A673 (cell line): ENCODE measurements around the gene EPN2. TPM values are rescaled to one million over a fixed set of nuclear protein-coding genes. Genes with fewer than 3 reads are reported as not detected.
"Not testable (repeated sequence)": the region's sequence is repeated elsewhere in the genome, so short reads cannot be mapped to it uniquely, and the experiment has no call there.

ENCODE experiments used
- BruUV-seq: library from RNA; stranded (reverse); fragments of 400-500 nt; replicated peaks from 2 replicates; lab custom pipeline; 2021; lab: Mats Ljungman, UMichigan
- CTCF ChIA-PET: fragments of 300-600 bp; sonication (Branson Sonifier 250); formaldehyde crosslinking; loops from one replicate; lab custom pipeline; 2022; ENCODE audit warnings: antibody characterized with exemption; lab: Charles Lee
- POLR2A ChIA-PET: fragments of 300-600 bp; sonication (Branson Sonifier 250); formaldehyde crosslinking; loops from one replicate; lab custom pipeline; 2022; ENCODE audit warnings: antibody characterized with exemption; ENCODE audit not compliant: low non-redundant PET; lab: Charles Lee
- DNase-seq: peaks from one replicate; pipeline ENCODE4 v3.0.0-alpha.2; 2015; ENCODE audit warnings: low spot score
- H3K27ac ChIP-seq: fragments of 200-600 bp; sonication (generic); 2 replicates; pipeline ENCODE4 v1.5.1; 2016; ENCODE audit warnings: mixed run types, low read depth, mild to moderate bottlenecking, mixed read lengths, antibody characterized with exemption, low read length; ENCODE audit not compliant: poor library complexity, severe bottlenecking
- H3K27me3 ChIP-seq: fragments of 200-600 bp; sonication (generic); replicated peaks from 2 replicates; pipeline ENCODE4 v1.6.1; 2017; ENCODE audit warnings: mixed run types, low read depth, mild to moderate bottlenecking, mixed read lengths, antibody characterized with exemption, low read length; ENCODE audit not compliant: insufficient read depth, poor library complexity
- H3K36me3 ChIP-seq: fragments of 200-600 bp; sonication (generic); 2 replicates; pipeline ENCODE4 v1.6.1; 2016; ENCODE audit warnings: mixed run types, mild to moderate bottlenecking, mixed read lengths, antibody characterized with exemption, low read length; ENCODE audit not compliant: insufficient read depth, poor library complexity, severe bottlenecking
- H3K4me1 ChIP-seq: fragments of 200-600 bp; sonication (generic); 2 replicates; pipeline ENCODE4 v1.6.1; 2017; ENCODE audit warnings: mixed run types, mild to moderate bottlenecking, mixed read lengths, antibody characterized with exemption, low read length; ENCODE audit not compliant: insufficient read depth, poor library complexity, severe bottlenecking
- H3K4me3 ChIP-seq: fragments of 200-600 bp; sonication (generic); 2 replicates; pipeline ENCODE4 v1.5.1; 2016; ENCODE audit warnings: low read depth, mixed run types, mild to moderate bottlenecking, mixed read lengths, low read length; ENCODE audit not compliant: poor library complexity, severe bottlenecking
- H3K9me3 ChIP-seq: fragments of 200-600 bp; sonication (generic); 2 replicates; pipeline ENCODE4 v1.6.1; 2016; ENCODE audit warnings: mixed run types, low read depth, mild to moderate bottlenecking, mixed read lengths, antibody characterized with exemption, low read length; ENCODE audit not compliant: poor library complexity, severe bottlenecking
- EZH2 ChIP-seq: fragments of 200-600 bp; sonication (generic); IDR thresholded peaks from 2 replicates; pipeline ENCODE4 v1.6.1; 2017; ENCODE audit warnings: borderline replicate concordance, low read depth, mild to moderate bottlenecking, mixed read lengths, antibody characterized with exemption, low read length; ENCODE audit not compliant: poor library complexity, severe bottlenecking
- intact Hi-C: fragments of 100-400 bp; cut with micrococcal nuclease; formaldehyde crosslinking; loops from one replicate; pipeline ENCODE4 v1.10.0; 2022; ENCODE audit not compliant: unreplicated experiment
- total RNA-seq: library from RNA; stranded (reverse); gene quantifications from 2 replicates; pipeline ENCODE4 v1.2.3, GENCODE V29; 2021
- TF ChIP-seq, protein P1 (sequence below): fragments of 300-800, 200-600 bp; sonication (generic); conservative IDR thresholded peaks from 2 replicates; pipeline ENCODE4 v1.5.1; 2017; ENCODE audit warnings: low read depth, mild to moderate bottlenecking, antibody characterized with exemption, low read length, moderate library complexity, mixed read lengths

EPN2 gene
- total RNA-seq, 1 experiment from 2014 or later = 52.0 TPM

GRCh38 chr17:19275457-19276127 lies 38.4 kb downstream of the EPN2 start:
- no peaks in the 10 kb centered on the region for H3K36me3 ChIP-seq
- H3K9me3 ChIP-seq = no peaks in the 10 kb centered on the region
- ChIA-PET POLR2A (no interaction called here), CTCF (no interaction called here)
- TF ChIP-seq EZH2 = no peak
- TF ChIP-seq, protein P1, sequence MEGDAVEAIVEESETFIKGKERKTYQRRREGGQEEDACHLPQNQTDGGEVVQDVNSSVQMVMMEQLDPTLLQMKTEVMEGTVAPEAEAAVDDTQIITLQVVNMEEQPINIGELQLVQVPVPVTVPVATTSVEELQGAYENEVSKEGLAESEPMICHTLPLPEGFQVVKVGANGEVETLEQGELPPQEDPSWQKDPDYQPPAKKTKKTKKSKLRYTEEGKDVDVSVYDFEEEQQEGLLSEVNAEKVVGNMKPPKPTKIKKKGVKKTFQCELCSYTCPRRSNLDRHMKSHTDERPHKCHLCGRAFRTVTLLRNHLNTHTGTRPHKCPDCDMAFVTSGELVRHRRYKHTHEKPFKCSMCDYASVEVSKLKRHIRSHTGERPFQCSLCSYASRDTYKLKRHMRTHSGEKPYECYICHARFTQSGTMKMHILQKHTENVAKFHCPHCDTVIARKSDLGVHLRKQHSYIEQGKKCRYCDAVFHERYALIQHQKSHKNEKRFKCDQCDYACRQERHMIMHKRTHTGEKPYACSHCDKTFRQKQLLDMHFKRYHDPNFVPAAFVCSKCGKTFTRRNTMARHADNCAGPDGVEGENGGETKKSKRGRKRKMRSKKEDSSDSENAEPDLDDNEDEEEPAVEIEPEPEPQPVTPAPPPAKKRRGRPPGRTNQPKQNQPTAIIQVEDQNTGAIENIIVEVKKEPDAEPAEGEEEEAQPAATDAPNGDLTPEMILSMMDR = no peak
- no peak for DNase-seq
- H3K4me3 ChIP-seq = no peak overlapping the region
- no TSS peak for BruUV-seq
- H3K27ac ChIP-seq = no peak overlapping the region
- intact Hi-C loops = no loop called here
- H3K4me1 ChIP-seq = no peaks in the 10 kb centered on the region
- no peaks in the 10 kb centered on the region for H3K27me3 ChIP-seq

- H3K4me1 ChIP-seq, intact Hi-C loops, H3K9me3 ChIP-seq, POLR2A ChIA-PET, H3K36me3 ChIP-seq, H3K4me3 ChIP-seq, BruUV-seq, H3K27me3 ChIP-seq, H3K27ac ChIP-seq, DNase-seq: not testable (repeated sequence)
- CTCF ChIA-PET = interaction anchor here (0.7 kb wide), 1 partner anchor 60 kb away, joined by 4 read pairs; no protein-coding TSS in a partner anchor
Observed at GRCh38 chr17:19278284-19278683, 41.1 kb downstream of the EPN2 start.

GRCh38 chr17:19278729-19279128 lies 41.6 kb downstream of the EPN2 start:
- H3K27ac ChIP-seq = no peak overlapping the region
- H3K9me3 ChIP-seq = no peaks in the 10 kb centered on the region
- no peaks in the 10 kb centered on the region for H3K27me3 ChIP-seq
- POLR2A ChIA-PET = no interaction called here
- CTCF ChIA-PET = no interaction called here
- TF ChIP-seq, protein P1 = no peak
- no peak for TF ChIP-seq EZH2
- no TSS peak for BruUV-seq
- no peaks in the 10 kb centered on the region for H3K4me1 ChIP-seq
- no peak for DNase-seq
- intact Hi-C loops = no loop called here
- no peak overlapping the region for H3K4me3 ChIP-seq
- peaks cover 10% of the 10 kb centered on the region for H3K36me3 ChIP-seq

GRCh38 chr17:19281161-19281560 lies 44.0 kb downstream of the EPN2 start:
- Histone ChIP-seq H3K4me1 (peaks cover 4% of the 10 kb centered on the region), H3K36me3 (peaks cover 10% of the 10 kb centered on the region), H3K9me3 (no peaks in the 10 kb centered on the region), H3K27me3 (no peaks in the 10 kb centered on the region), H3K27ac (no peak overlapping the region), H3K4me3 (no peak overlapping the region)
- no peak for DNase-seq
- CTCF ChIA-PET = no interaction called here
- no TSS peak for BruUV-seq
- TF ChIP-seq, protein P1 = no peak
- no peak for TF ChIP-seq EZH2
- intact Hi-C loops = no loop called here
- POLR2A ChIA-PET = no interaction called here
